HepG2 (cell line): ENCODE measurements around the gene NHLRC3. TPM values are rescaled to one million over a fixed set of nuclear protein-coding genes. Genes with fewer than 3 reads are reported as not detected.

Experiments used
- ATAC-seq: fragments of 200-7000 bp; cut with Tn5 transposase; 3 replicates; pipeline ENCODE4 v1.9.1; 2020; ENCODE audit warnings: mild to moderate bottlenecking, moderate library complexity
- BruUV-seq: library from RNA; stranded (reverse); fragments of 400-500 nt; replicated peaks from 2 replicates; lab custom pipeline; 2021; lab: Mats Ljungman, UMichigan
- CTCF ChIA-PET: fragments of 300-600 bp; formaldehyde crosslinking; extraction: SDS; loops from one replicate; lab custom pipeline; 2021; ENCODE audit warnings: low total read pairs, inconsistent platforms, low intra/inter-chr PET ratio; lab: Yijun Ruan, JAX
- POLR2A ChIA-PET: fragments of 350-600 bp; sonication (Branson Sonifier 250); formaldehyde crosslinking; loops from one replicate; lab custom pipeline; 2020; ENCODE audit warnings: antibody characterized with exemption, inconsistent platforms; lab: Yijun Ruan, JAX
- DNase-seq: peaks from one replicate; pipeline ENCODE4 v3.0.0-alpha.2; 2015; ENCODE audit warnings: low spot score
- FAIRE-seq: peaks from 3 replicates; lab custom pipeline; 2011; peaks lifted over from hg19 to GRCh38; lab: Jason Lieb, UNC
- H2AFZ ChIP-seq: one replicate; pipeline ENCODE4 v1.6.1; 2011; ENCODE audit warnings: low read length, inconsistent platforms
- H3K27ac ChIP-seq: fragments of 300-600 bp; 3 replicates; pipeline ENCODE4 v1.8.0; 2011; ENCODE audit warnings: mixed run types, mild to moderate bottlenecking, mixed read lengths, low read length, inconsistent platforms; ENCODE audit not compliant: insufficient read depth; ENCODE audit errors: extremely low read length
- H3K27me3 ChIP-seq, 2 experiments: fragments of 200-600 bp in 1 of 2; 2 replicates in 1 of 2; 3 replicates in 1 of 2; pipeline versions ENCODE4 v1.6.0 to v1.8.0; 2011; ENCODE audit warnings: low read length in 2 of 2, mild to moderate bottlenecking in 2 of 2, moderate library complexity in 2 of 2, inconsistent platforms in 1 of 2; ENCODE audit not compliant: insufficient read depth in 2 of 2, control insufficient read depth in 1 of 2
- H3K36me3 ChIP-seq, 2 experiments: fragments of 200-600 bp in 1 of 2; replicated peaks in 1 of 2; 2 replicates in 1 of 2; 3 replicates in 1 of 2; pipeline versions ENCODE4 v1.5.1 to v1.8.0; 2011; ENCODE audit warnings: low read length in 2 of 2, inconsistent platforms in 1 of 2; ENCODE audit not compliant: insufficient read depth in 2 of 2, control insufficient read depth in 1 of 2
- H3K4me1 ChIP-seq: 2 replicates; pipeline ENCODE4 v1.5.1; 2012; ENCODE audit warnings: low read length, inconsistent platforms; ENCODE audit not compliant: insufficient read depth
- H3K4me2 ChIP-seq: 2 replicates; pipeline ENCODE4 v1.6.0; 2011; ENCODE audit warnings: low read depth, low read length, inconsistent platforms
- H3K4me3 ChIP-seq, 3 experiments: fragments of 200-600 bp in 1 of 3; sonication (generic), shearing (Covaris generic) in 1 of 3; replicated peaks in 1 of 3; 2 replicates each; pipeline ENCODE4 v1.5.1; 2011 to 2016; ENCODE audit warnings: low read length in 3 of 3, inconsistent platforms in 2 of 3, low read depth in 2 of 3, mild to moderate bottlenecking in 2 of 3, control low read depth in 1 of 3, mixed read lengths in 1 of 3; ENCODE audit not compliant: insufficient read depth in 1 of 3
- H3K79me2 ChIP-seq: one replicate; pipeline ENCODE4 v1.6.1; 2011; ENCODE audit warnings: low read length, inconsistent platforms; ENCODE audit not compliant: insufficient read depth
- H3K9ac ChIP-seq: 2 replicates; pipeline ENCODE4 v1.6.0; 2011; ENCODE audit warnings: mild to moderate bottlenecking, low read depth, low read length, inconsistent platforms; ENCODE audit not compliant: insufficient read depth
- H3K9me3 ChIP-seq: 2 replicates; pipeline ENCODE4 v1.5.1; 2012; ENCODE audit warnings: mild to moderate bottlenecking, low read length
- H4K20me1 ChIP-seq: 2 replicates; pipeline ENCODE4 v1.6.0; 2011; ENCODE audit warnings: inconsistent platforms, mild to moderate bottlenecking, low read length, moderate library complexity; ENCODE audit not compliant: insufficient read depth
- ARID2 ChIP-seq: sonication (generic); formaldehyde crosslinking; IDR thresholded peaks from 2 replicates; pipeline ENCODE4 v1.8.1; 2022; ENCODE audit warnings: mild to moderate bottlenecking, missing genetic modification reagents, borderline replicate concordance
- BCL6 ChIP-seq: IDR thresholded peaks from 2 replicates; pipeline ENCODE4 v1.6.1; 2016; ENCODE audit warnings: missing genetic modification reagents, missing compliant biosample characterization
- BHLHE40 ChIP-seq: IDR thresholded peaks from 2 replicates; pipeline ENCODE4 v1.6.1; 2011; ENCODE audit warnings: low read length, improper control_type of control experiment
- ELK4 ChIP-seq: sonication (generic); formaldehyde crosslinking; IDR thresholded peaks from 2 replicates; pipeline ENCODE4 v1.9.0; 2021; ENCODE audit warnings: missing genetic modification reagents, borderline replicate concordance
- IRX3 ChIP-seq: sonication (generic); formaldehyde crosslinking; IDR thresholded peaks from 2 replicates; pipeline ENCODE4 v1.8.1; 2023; ENCODE audit warnings: mild to moderate bottlenecking, low read depth, missing genetic modification reagents, borderline replicate concordance
- NR1H2 ChIP-seq: sonication (generic); formaldehyde crosslinking; IDR thresholded peaks from 2 replicates; pipeline ENCODE4 v1.8.1; 2022; ENCODE audit warnings: low read depth, missing genetic modification reagents, borderline replicate concordance
- POGZ ChIP-seq: sonication (generic); formaldehyde crosslinking; IDR thresholded peaks from 2 replicates; pipeline ENCODE4 v1.4.0; 2020; ENCODE audit warnings: mild to moderate bottlenecking, missing genetic modification reagents
- SCMH1 ChIP-seq: sonication (generic); formaldehyde crosslinking; IDR thresholded peaks from 2 replicates; pipeline ENCODE4 v1.9.0; 2021; ENCODE audit warnings: missing genetic modification reagents, mild to moderate bottlenecking, borderline replicate concordance
- YEATS4 ChIP-seq: sonication (generic); formaldehyde crosslinking; IDR thresholded peaks from 2 replicates; pipeline ENCODE4 v1.4.0; 2020; ENCODE audit warnings: missing genetic modification reagents, borderline replicate concordance
- ZIK1 ChIP-seq: sonication (generic); formaldehyde crosslinking; IDR thresholded peaks from 2 replicates; pipeline ENCODE4 v1.5.0; 2020; ENCODE audit warnings: mild to moderate bottlenecking, low read depth, missing genetic modification reagents, borderline replicate concordance
- ZNF136 ChIP-seq: sonication (generic); formaldehyde crosslinking; IDR thresholded peaks from 2 replicates; pipeline ENCODE4 v1.8.1; 2022; ENCODE audit warnings: low read depth, mild to moderate bottlenecking, moderate library complexity, missing genetic modification reagents
- ZNF20 ChIP-seq: sonication (generic); formaldehyde crosslinking; IDR thresholded peaks from 2 replicates; pipeline ENCODE4 v1.4.0; 2020; ENCODE audit warnings: mild to moderate bottlenecking, moderate library complexity, missing genetic modification reagents
- ZNF329 ChIP-seq: sonication (generic); formaldehyde crosslinking; IDR thresholded peaks from 2 replicates; pipeline ENCODE4 v1.9.0; 2021; ENCODE audit warnings: low read depth, mild to moderate bottlenecking, missing genetic modification reagents
- ZNF34 ChIP-seq: sonication (generic); formaldehyde crosslinking; IDR thresholded peaks from 2 replicates; pipeline ENCODE4 v1.4.0; 2020; ENCODE audit warnings: mild to moderate bottlenecking, missing genetic modification reagents, borderline replicate concordance
- ZNF354B ChIP-seq: sonication (generic); formaldehyde crosslinking; IDR thresholded peaks from 2 replicates; pipeline ENCODE4 v1.8.0; 2022; ENCODE audit warnings: mild to moderate bottlenecking, missing genetic modification reagents
- ZNF430 ChIP-seq: sonication (generic); formaldehyde crosslinking; IDR thresholded peaks from 2 replicates; pipeline ENCODE4 v1.9.0; 2021; ENCODE audit warnings: mild to moderate bottlenecking, missing genetic modification reagents
- ZNF441 ChIP-seq: sonication (generic); formaldehyde crosslinking; IDR thresholded peaks from 2 replicates; pipeline ENCODE4 v1.7.0; 2021; ENCODE audit warnings: missing genetic modification reagents, borderline replicate concordance
- ZNF567 ChIP-seq: sonication (generic); formaldehyde crosslinking; IDR thresholded peaks from 2 replicates; pipeline ENCODE4 v1.8.1; 2023; ENCODE audit warnings: mild to moderate bottlenecking, missing genetic modification reagents, borderline replicate concordance
- WGBS: methylation state at CpG from one replicate; pipeline ENCODE4 v1.1.6; 2017; ENCODE audit warnings: low lambda C conversion rate; 5-methylcytosine and 5-hydroxymethylcytosine counted together
- in situ Hi-C: cut with HindIII; loops from 2 replicates; pipeline ENCODE4 v1.10.0; 2017; ENCODE audit warnings: low pct_unique_long_range_greater_than_20kb; ENCODE audit not compliant: extremely low pct_ligation_motif_present
- intact Hi-C: fragments of 100-400 bp; cut with micrococcal nuclease; formaldehyde crosslinking; loops from one replicate; pipeline ENCODE4 v1.10.0; 2022; ENCODE audit not compliant: unreplicated experiment
- polyA plus RNA-seq, 8 experiments: library from polyadenylated mRNA; depleted of rRNA in 3 of 8; stranded (reverse) in 7 of 8; unstranded in 1 of 8; fragments of >200 nt; fragmentation: Illumina TruSeq in 4 of 8; extraction: Trizol in 4 of 8; gene quantifications; 2 replicates each; pipeline versions ENCODE4 v1.2.1 to v1.2.3, GENCODE V29; 2011 to 2016; ENCODE audit warnings: low read depth in 4 of 8, missing spikeins in 1 of 8, mixed read lengths in 1 of 8; ENCODE audit not compliant: insufficient read depth in 1 of 8
- total RNA-seq, 5 experiments: library from RNA; depleted of rRNA; stranded (reverse); fragments of >200 nt; fragmentation: Illumina TruSeq; extraction: Trizol; gene quantifications; 2 replicates each; pipeline ENCODE4 v1.2.3, GENCODE V29; 2016; ENCODE audit warnings: low read depth in 1 of 5
- TF ChIP-seq, protein P1 (sequence below): sonication (generic); formaldehyde crosslinking; conservative IDR thresholded peaks from 2 replicates; pipeline ENCODE4 v1.4.0; 2020; ENCODE audit warnings: missing genetic modification reagents

NHLRC3 gene
- total and polyA plus RNA-seq, 2 of the 13 experiments (the other 11 are each of a cell fraction or from before 2014, with no cell fraction given) = 19.9 to 29.8 TPM

DNA sequence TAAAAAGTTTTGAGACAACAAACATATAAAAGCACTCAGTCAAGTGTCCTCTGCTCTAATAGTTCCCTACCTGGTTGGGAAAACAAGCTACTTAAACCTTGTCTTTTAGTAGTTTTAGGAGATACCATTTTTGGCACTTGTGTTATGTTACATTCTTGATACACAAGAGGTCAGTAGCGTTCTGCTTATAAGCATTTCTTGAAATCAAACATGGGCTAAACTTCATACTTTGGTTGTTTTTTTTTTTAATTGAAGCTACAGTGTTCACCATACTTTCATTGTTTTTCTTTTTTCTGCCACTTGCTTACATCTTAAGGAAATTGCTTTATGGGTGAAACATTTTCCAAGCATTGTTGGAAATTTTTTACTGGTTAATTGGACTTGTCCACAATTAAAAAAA, 12.9 kb downstream of the NHLRC3 start (continued):
- TF ChIP-seq ZNF567 (CRISPR knock-in tag) (no peak), ELK4 (CRISPR knock-in tag) (no peak), ZNF136 (CRISPR knock-in tag) (no peak), ZNF430 (no peak)

DNA sequence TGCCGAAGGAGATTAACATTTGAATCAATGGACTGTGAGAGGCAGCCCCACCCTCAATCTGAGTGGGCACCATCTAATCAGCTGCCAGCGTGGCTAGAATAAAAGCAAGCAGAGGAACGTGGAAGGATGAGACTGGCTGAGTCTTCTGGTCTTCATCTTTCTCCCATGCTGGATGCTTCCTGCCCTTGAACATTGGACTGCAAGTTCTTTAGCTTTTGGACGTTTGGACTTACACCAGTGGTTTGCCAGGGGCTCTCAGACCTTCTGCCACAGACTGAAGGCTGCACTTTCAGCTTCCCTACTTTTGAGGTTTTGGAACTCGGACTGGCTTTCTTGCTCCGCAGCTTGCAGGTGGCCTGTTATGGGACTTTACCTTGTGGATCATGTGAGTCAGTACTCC, 14.7 kb downstream of the NHLRC3 start:
- H2AFZ ChIP-seq = no peak overlapping the region
- no peak overlapping the region for H3K4me3 ChIP-seq
- H3K9me3 ChIP-seq = no peaks in the 10 kb centered on the region
- ATAC-seq (no peak), FAIRE-seq (no peak), DNase-seq (no peak)
- in situ Hi-C loops (loop anchor here (25.0 kb wide), 1 partner anchor 559 kb away; the partner anchor contains the start of gene LHFPL6), intact Hi-C loops (no loop called here)
- no peak overlapping the region for H3K9ac ChIP-seq
- no peaks in the 10 kb centered on the region for H4K20me1 ChIP-seq
- no peaks in the 10 kb centered on the region for H3K4me1 ChIP-seq
- no peaks in the 10 kb centered on the region for H3K79me2 ChIP-seq
- no peak overlapping the region for H3K27ac ChIP-seq
- no peak overlapping the region for H3K4me2 ChIP-seq
- no peaks in the 10 kb centered on the region; a peak in 1 of 5 replicates for H3K36me3 ChIP-seq
- H3K27me3 ChIP-seq = no peaks in the 10 kb centered on the region
- WGBS = 92% methylated on average over 6 of the region's 6 CpGs
- no TSS peak for BruUV-seq
- ChIA-PET CTCF (no interaction called here), POLR2A (no interaction called here)
- TF ChIP-seq BHLHE40 = no peak
- no peak for TF ChIP-seq IRX3 (CRISPR knock-in tag)
- TF ChIP-seq ZIK1 = no peak
- TF ChIP-seq ARID2 (CRISPR knock-in tag) = no peak
- no peak for TF ChIP-seq BCL6 (CRISPR knock-in tag)
- no peak for TF ChIP-seq YEATS4 (CRISPR knock-in tag)
- TF ChIP-seq NR1H2 (CRISPR knock-in tag) = no peak
- no peak for TF ChIP-seq ZNF354B
- TF ChIP-seq ZNF34 (CRISPR knock-in tag) = no peak
- TF ChIP-seq ZNF329 = no peak
- TF ChIP-seq, protein P1, sequence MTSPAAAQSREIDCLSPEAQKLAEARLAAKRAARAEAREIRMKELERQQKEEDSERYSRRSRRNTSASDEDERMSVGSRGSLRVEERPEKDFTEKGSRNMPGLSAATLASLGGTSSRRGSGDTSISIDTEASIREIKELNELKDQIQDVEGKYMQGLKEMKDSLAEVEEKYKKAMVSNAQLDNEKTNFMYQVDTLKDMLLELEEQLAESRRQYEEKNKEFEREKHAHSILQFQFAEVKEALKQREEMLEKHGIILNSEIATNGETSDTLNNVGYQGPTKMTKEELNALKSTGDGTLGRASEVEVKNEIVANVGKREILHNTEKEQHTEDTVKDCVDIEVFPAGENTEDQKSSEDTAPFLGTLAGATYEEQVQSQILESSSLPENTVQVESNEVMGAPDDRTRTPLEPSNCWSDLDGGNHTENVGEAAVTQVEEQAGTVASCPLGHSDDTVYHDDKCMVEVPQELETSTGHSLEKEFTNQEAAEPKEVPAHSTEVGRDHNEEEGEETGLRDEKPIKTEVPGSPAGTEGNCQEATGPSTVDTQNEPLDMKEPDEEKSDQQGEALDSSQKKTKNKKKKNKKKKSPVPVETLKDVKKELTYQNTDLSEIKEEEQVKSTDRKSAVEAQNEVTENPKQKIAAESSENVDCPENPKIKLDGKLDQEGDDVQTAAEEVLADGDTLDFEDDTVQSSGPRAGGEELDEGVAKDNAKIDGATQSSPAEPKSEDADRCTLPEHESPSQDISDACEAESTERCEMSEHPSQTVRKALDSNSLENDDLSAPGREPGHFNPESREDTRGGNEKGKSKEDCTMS (CRISPR knock-in tag) = no peak
- TF ChIP-seq POGZ (CRISPR knock-in tag) = no peak
- no peak for TF ChIP-seq SCMH1 (CRISPR knock-in tag)
- TF ChIP-seq ZNF20 (CRISPR knock-in tag) = no peak
- no peak for TF ChIP-seq ZNF441 (CRISPR knock-in tag)
